ENCODE data around the gene MACROD2. TPM values are rescaled to one million over a fixed set of nuclear protein-coding genes. Genes with fewer than 3 reads are reported as not detected.
"Not testable (repeated sequence)": the region's sequence is repeated elsewhere in the genome, so short reads cannot be mapped to it uniquely, and the experiment has no call there.

The MACROD2 gene
- total RNA-seq, 1 donor from 2014 or later: not detected

- Mint-ChIP-seq H3K4me1 (ENCODE audit: low read depth) (no peaks in the 10 kb centered on the region), H3K4me3 (ENCODE audit: low read depth) (no peak overlapping the region), H3K9me3 (peaks cover 22% of the 10 kb centered on the region), H3K27ac (no peak overlapping the region), H3K36me3 (ENCODE audit: low read depth) (no peaks in the 10 kb centered on the region), H3K27me3 (ENCODE audit: low read depth) (no peaks in the 10 kb centered on the region)
- DNase-seq (ENCODE audit: low spot score): no peak
- intact Hi-C loops (cut with micrococcal nuclease): no loop called here
Observed at GRCh38 chr20:14207591-14207990, 212.3 kb downstream of the MACROD2 start.

- Mint-ChIP-seq H3K36me3 (ENCODE audit: low read depth) (no peaks in the 10 kb centered on the region), H3K4me1 (ENCODE audit: low read depth) (no peaks in the 10 kb centered on the region), H3K9me3 (peaks cover 16% of the 10 kb centered on the region), H3K27ac (no peak overlapping the region), H3K27me3 (ENCODE audit: low read depth) (no peaks in the 10 kb centered on the region), H3K4me3 (ENCODE audit: low read depth) (no peak overlapping the region)
- intact Hi-C loops (cut with micrococcal nuclease): no loop called here
- DNase-seq (ENCODE audit: low spot score): no peak
Observed at GRCh38 chr20:14208956-14209355, 213.6 kb downstream of the MACROD2 start.

GRCh38 chr20:14210146-14210545 is 214.8 kb downstream of the MACROD2 start:
- no peak overlapping the region for H3K4me3 Mint-ChIP-seq (ENCODE audit: low read depth)
- H3K4me1 Mint-ChIP-seq (ENCODE audit: low read depth): no peaks in the 10 kb centered on the region

GRCh38 chr20:14214046-14214445 is 218.7 kb downstream of the MACROD2 start:
- H3K27ac Mint-ChIP-seq: no peak overlapping the region
- no peak overlapping the region for H3K4me3 Mint-ChIP-seq (ENCODE audit: low read depth)
- intact Hi-C loops (cut with micrococcal nuclease): no loop called here
- no peak for DNase-seq (ENCODE audit: low spot score)
- H3K4me1 Mint-ChIP-seq (ENCODE audit: low read depth): no peaks in the 10 kb centered on the region
- peaks cover 26% of the 10 kb centered on the region for H3K9me3 Mint-ChIP-seq
- no peaks in the 10 kb centered on the region for H3K27me3 Mint-ChIP-seq (ENCODE audit: low read depth)
- no peaks in the 10 kb centered on the region for H3K36me3 Mint-ChIP-seq (ENCODE audit: low read depth)

More at GRCh38 chr20:14210146-14210545, 214.8 kb downstream of the MACROD2 start:
- DNase-seq (ENCODE audit: low spot score): no peak
- Mint-ChIP-seq H3K9me3 (peaks cover 16% of the 10 kb centered on the region), H3K36me3 (ENCODE audit: low read depth) (no peaks in the 10 kb centered on the region), H3K27me3 (ENCODE audit: low read depth) (no peaks in the 10 kb centered on the region), H3K27ac (no peak overlapping the region)
- intact Hi-C loops (cut with micrococcal nuclease): no loop called here

- intact Hi-C loops (cut with micrococcal nuclease); H3K36me3 Mint-ChIP-seq (ENCODE audit: low read depth); H3K4me3 Mint-ChIP-seq (ENCODE audit: low read depth); H3K4me1 Mint-ChIP-seq (ENCODE audit: low read depth); H3K27ac Mint-ChIP-seq; H3K27me3 Mint-ChIP-seq (ENCODE audit: low read depth); DNase-seq (ENCODE audit: low spot score): not testable (repeated sequence)
- H3K9me3 Mint-ChIP-seq: peaks cover 22% of the 10 kb centered on the region
Observed at GRCh38 chr20:14215880-14216279, 220.6 kb downstream of the MACROD2 start.

- Mint-ChIP-seq H3K4me1 (ENCODE audit: low read depth) (no peaks in the 10 kb centered on the region), H3K27me3 (ENCODE audit: low read depth) (no peaks in the 10 kb centered on the region), H3K27ac (no peak overlapping the region), H3K36me3 (ENCODE audit: low read depth) (no peaks in the 10 kb centered on the region), H3K4me3 (ENCODE audit: low read depth) (no peak overlapping the region), H3K9me3 (peaks cover 14% of the 10 kb centered on the region)
- no peak for DNase-seq (ENCODE audit: low spot score)
- intact Hi-C loops (cut with micrococcal nuclease): no loop called here
Observed at GRCh38 chr20:14219801-14220461, 224.6 kb downstream of the MACROD2 start.

GRCh38 chr20:14220986-14221385 is 225.7 kb downstream of the MACROD2 start:
- H3K27me3 Mint-ChIP-seq (ENCODE audit: low read depth): no peaks in the 10 kb centered on the region
- peaks cover 13% of the 10 kb centered on the region for H3K9me3 Mint-ChIP-seq
- DNase-seq (ENCODE audit: low spot score): no peak
- no peaks in the 10 kb centered on the region for H3K4me1 Mint-ChIP-seq (ENCODE audit: low read depth)
- intact Hi-C loops (cut with micrococcal nuclease): no loop called here
- no peak overlapping the region for H3K4me3 Mint-ChIP-seq (ENCODE audit: low read depth)
- H3K27ac Mint-ChIP-seq: no peak overlapping the region
- H3K36me3 Mint-ChIP-seq (ENCODE audit: low read depth): no peaks in the 10 kb centered on the region

- peaks cover 10% of the 10 kb centered on the region for H3K9me3 Mint-ChIP-seq
- no peak overlapping the region for H3K27ac Mint-ChIP-seq
- no peak overlapping the region for H3K4me3 Mint-ChIP-seq (ENCODE audit: low read depth)
- no peaks in the 10 kb centered on the region for H3K4me1 Mint-ChIP-seq (ENCODE audit: low read depth)
- no peaks in the 10 kb centered on the region for H3K36me3 Mint-ChIP-seq (ENCODE audit: low read depth)
- intact Hi-C loops (cut with micrococcal nuclease): no loop called here
- DNase-seq (ENCODE audit: low spot score): no peak
- no peaks in the 10 kb centered on the region for H3K27me3 Mint-ChIP-seq (ENCODE audit: low read depth)
Observed at GRCh38 chr20:14223806-14224205, 228.5 kb downstream of the MACROD2 start.

- H3K9me3 Mint-ChIP-seq: peaks cover 10% of the 10 kb centered on the region
- H3K27ac Mint-ChIP-seq; H3K36me3 Mint-ChIP-seq (ENCODE audit: low read depth); intact Hi-C loops (cut with micrococcal nuclease); H3K4me3 Mint-ChIP-seq (ENCODE audit: low read depth); DNase-seq (ENCODE audit: low spot score); H3K4me1 Mint-ChIP-seq (ENCODE audit: low read depth); H3K27me3 Mint-ChIP-seq (ENCODE audit: low read depth): not testable (repeated sequence)
Observed at GRCh38 chr20:14226051-14227049, 231.0 kb downstream of the MACROD2 start.

GRCh38 chr20:14232650-14233049 is 237.3 kb downstream of the MACROD2 start:
- no peak overlapping the region for H3K4me3 Mint-ChIP-seq (ENCODE audit: low read depth)
- H3K9me3 Mint-ChIP-seq: peaks cover 30% of the 10 kb centered on the region
- H3K27me3 Mint-ChIP-seq (ENCODE audit: low read depth): no peaks in the 10 kb centered on the region
- no peaks in the 10 kb centered on the region for H3K4me1 Mint-ChIP-seq (ENCODE audit: low read depth)
- no peak overlapping the region for H3K27ac Mint-ChIP-seq
- no peaks in the 10 kb centered on the region for H3K36me3 Mint-ChIP-seq (ENCODE audit: low read depth)
- DNase-seq (ENCODE audit: low spot score): no peak
- intact Hi-C loops (cut with micrococcal nuclease): no loop called here

GRCh38 chr20:14234666-14235295 is 239.5 kb downstream of the MACROD2 start:
- Mint-ChIP-seq H3K4me1 (ENCODE audit: low read depth) (no peaks in the 10 kb centered on the region), H3K36me3 (ENCODE audit: low read depth) (no peaks in the 10 kb centered on the region), H3K9me3 (peaks cover 34% of the 10 kb centered on the region), H3K27me3 (ENCODE audit: low read depth) (no peaks in the 10 kb centered on the region), H3K27ac (no peak overlapping the region), H3K4me3 (ENCODE audit: low read depth) (no peak overlapping the region)
- intact Hi-C loops (cut with micrococcal nuclease): no loop called here
- no peak for DNase-seq (ENCODE audit: low spot score)

- Mint-ChIP-seq H3K4me3 (ENCODE audit: low read depth) (no peak overlapping the region), H3K4me1 (ENCODE audit: low read depth) (no peaks in the 10 kb centered on the region), H3K9me3 (peaks cover 34% of the 10 kb centered on the region), H3K36me3 (ENCODE audit: low read depth) (no peaks in the 10 kb centered on the region), H3K27me3 (ENCODE audit: low read depth) (no peaks in the 10 kb centered on the region), H3K27ac (no peak overlapping the region)
- intact Hi-C loops (cut with micrococcal nuclease): no loop called here
- no peak for DNase-seq (ENCODE audit: low spot score)
Observed at GRCh38 chr20:14235355-14235754, 240.0 kb downstream of the MACROD2 start.

Data from activated T-helper 2 cell treated with anti-CD3 and anti-CD28 coated beads, Interferon-gamma antibody, Interleukin-2, Interleukin-4, amounts not matched to agents 10 μg/mL and 5 μg/mL and 100 μg/mL, durations not matched to agents 14 hours and 24 hours and 36 hours (primary cell).